ENCODE data around the gene APP. TPM values are rescaled to one million over a fixed set of nuclear protein-coding genes. Genes with fewer than 3 reads are reported as not detected.

APP gene
- total RNA-seq, 1 donor from 2014 or later = 306 TPM

DNA sequence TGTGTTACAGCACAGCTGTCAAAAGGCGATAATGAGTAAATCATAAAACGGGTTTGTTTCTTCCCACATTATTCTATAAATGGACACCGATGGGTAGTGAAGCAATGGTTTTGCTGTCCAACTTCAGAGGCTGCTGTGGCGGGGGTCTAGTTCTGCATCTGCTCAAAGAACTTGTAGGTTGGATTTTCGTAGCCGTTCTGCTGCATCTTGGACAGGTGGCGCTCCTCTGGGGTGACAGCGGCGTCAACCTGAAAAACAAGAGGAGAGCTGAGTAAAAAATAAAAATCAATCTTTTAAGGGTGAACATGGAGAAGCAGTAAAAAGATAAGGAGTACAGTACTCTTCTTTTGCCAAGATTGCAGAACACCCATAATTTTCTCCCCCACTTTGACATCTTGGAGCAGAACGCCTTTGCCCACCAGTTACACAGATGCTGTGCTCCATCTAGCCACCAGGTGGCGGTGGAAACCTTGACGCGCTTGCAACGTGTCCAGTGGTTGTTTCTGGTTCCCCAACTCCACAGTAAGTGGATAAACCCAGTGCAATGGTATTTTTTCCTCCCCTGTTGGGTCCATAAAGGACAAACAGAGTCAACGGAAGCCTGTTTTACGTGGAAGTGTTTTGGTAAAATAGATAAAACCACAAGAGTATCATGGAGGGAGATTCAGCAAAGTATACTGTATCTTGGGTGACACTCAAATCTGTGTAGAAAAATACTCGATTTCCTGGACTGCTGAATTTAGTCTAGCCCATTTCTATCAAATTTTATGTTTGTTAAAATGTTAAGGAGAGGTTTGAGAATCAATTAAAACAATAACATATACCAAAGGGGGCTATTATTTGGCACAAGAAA, 288.8 kb downstream of the APP start:
- Mint-ChIP-seq H3K27ac (no peak overlapping the region), H3K36me3 (peaks cover 45% of the 10 kb centered on the region), H3K4me3 (no peak overlapping the region), H3K27me3 (ENCODE audit: insufficient read depth, low read depth) (peaks cover 3% of the 10 kb centered on the region), H3K4me1 (no peaks in the 10 kb centered on the region), H3K9me3 (peaks cover 3% of the 10 kb centered on the region)
- no peaks in the 10 kb centered on the region for H3K79me2 ChIP-seq (ENCODE audit: low read depth)
- H3K36me3 ChIP-seq = peaks cover 6% of the 10 kb centered on the region
- H3K4me2 ChIP-seq = no peak overlapping the region
- H3K27me3 ChIP-seq = no peaks in the 10 kb centered on the region
- no peak overlapping the region for H3K9ac ChIP-seq
- H3K4me3 ChIP-seq = no peak overlapping the region
- H3K4me1 ChIP-seq = no peaks in the 10 kb centered on the region
- H4K20me1 ChIP-seq (ENCODE audit: low read depth) = no peaks in the 10 kb centered on the region
- TF ChIP-seq EZH2phosphoT487 (IDR thresholded peaks at IDR 0.05) (no peak), CTCF (IDR thresholded peaks at IDR 0.05) (peak; percentile 91), EZH2 (IDR thresholded peaks at IDR 0.05) (no peak)
- no peak overlapping the region for H2AFZ ChIP-seq (replicated peaks)
- peaks cover 4% of the 10 kb centered on the region for H3F3A ChIP-seq (ENCODE audit: low read depth)
- no peak overlapping the region for H3K27ac ChIP-seq
- DNase-seq (ENCODE audit: low spot score) = peak; percentile 57
- no peaks in the 10 kb centered on the region for H3K9me3 ChIP-seq (ENCODE audit: low read depth)

GRCh38 chr21:25879203-25879602, 291.4 kb downstream of the APP start:
- no peak for TF ChIP-seq CTCF (IDR thresholded peaks at IDR 0.05)
- TF ChIP-seq EZH2 (IDR thresholded peaks at IDR 0.05) = no peak
- TF ChIP-seq EZH2phosphoT487 (IDR thresholded peaks at IDR 0.05) = no peak
- DNase-seq (ENCODE audit: low spot score) = no peak
- H3K4me1 ChIP-seq = no peaks in the 10 kb centered on the region
- peaks cover 34% of the 10 kb centered on the region for H3K36me3 Mint-ChIP-seq
- no peak overlapping the region for H3K4me3 Mint-ChIP-seq
- H3K27me3 Mint-ChIP-seq (ENCODE audit: insufficient read depth, low read depth) = peaks cover 3% of the 10 kb centered on the region
- H3K79me2 ChIP-seq (ENCODE audit: low read depth) = no peaks in the 10 kb centered on the region
- H3K4me2 ChIP-seq = no peak overlapping the region
- no peak overlapping the region for H3K27ac Mint-ChIP-seq
- no peak overlapping the region for H3K4me3 ChIP-seq
- no peaks in the 10 kb centered on the region for H4K20me1 ChIP-seq (ENCODE audit: low read depth)
- H3K36me3 ChIP-seq = peaks cover 6% of the 10 kb centered on the region
- H3K9me3 ChIP-seq (ENCODE audit: low read depth) = no peaks in the 10 kb centered on the region
- H2AFZ ChIP-seq (replicated peaks) = no peak overlapping the region
- no peaks in the 10 kb centered on the region for H3K4me1 Mint-ChIP-seq
- H3K9me3 Mint-ChIP-seq = peaks cover 3% of the 10 kb centered on the region
- H3K9ac ChIP-seq = no peak overlapping the region
- peaks cover 4% of the 10 kb centered on the region for H3F3A ChIP-seq (ENCODE audit: low read depth)
- no peak overlapping the region for H3K27ac ChIP-seq
- no peaks in the 10 kb centered on the region for H3K27me3 ChIP-seq

GRCh38 chr21:25878344-25878743, 292.2 kb downstream of the APP start:
- no peak for TF ChIP-seq EZH2 (IDR thresholded peaks at IDR 0.05)
- TF ChIP-seq EZH2phosphoT487 (IDR thresholded peaks at IDR 0.05) = no peak
- TF ChIP-seq CTCF (IDR thresholded peaks at IDR 0.05) = no peak
- Mint-ChIP-seq H3K4me1 (no peaks in the 10 kb centered on the region), H3K36me3 (peaks cover 32% of the 10 kb centered on the region), H3K27me3 (ENCODE audit: insufficient read depth, low read depth) (no peaks in the 10 kb centered on the region), H3K27ac (no peak overlapping the region), H3K9me3 (peaks cover 2% of the 10 kb centered on the region), H3K4me3 (no peak overlapping the region)
- Histone ChIP-seq H3K79me2 (ENCODE audit: low read depth) (no peaks in the 10 kb centered on the region), H3K4me1 (no peaks in the 10 kb centered on the region), H3K4me2 (no peak overlapping the region), H3K36me3 (peaks cover 6% of the 10 kb centered on the region), H4K20me1 (ENCODE audit: low read depth) (no peaks in the 10 kb centered on the region), H2AFZ (replicated peaks) (no peak overlapping the region), H3K9ac (no peak overlapping the region), H3K4me3 (no peak overlapping the region), H3F3A (ENCODE audit: low read depth) (peaks cover 4% of the 10 kb centered on the region), H3K9me3 (ENCODE audit: low read depth) (no peaks in the 10 kb centered on the region), H3K27ac (no peak overlapping the region), H3K27me3 (no peaks in the 10 kb centered on the region)
- DNase-seq (ENCODE audit: low spot score) = no peak

All from neural progenitor cell (in vitro differentiated cells).